VCaP (cell line): ENCODE results near the gene IPO11.

ENCODE experiments used
- H3K27ac ChIP-seq: fragments of 450-650 bp; 2 replicates; pipeline ENCODE4 v1.5.1; 2017
- CTCF ChIP-seq: fragments of 450-650 bp; conservative IDR thresholded peaks from 2 replicates; pipeline ENCODE4 v1.5.1; 2017; ENCODE audit warnings: mild to moderate bottlenecking, moderate library complexity

The IPO11 gene

GRCh38 chr5:62450259-62450658 lies 37.7 kb downstream of the IPO11 start:
- H3K27ac ChIP-seq: no peak overlapping the region
- no peak for TF ChIP-seq CTCF

GRCh38 chr5:62457071-62457470 lies 44.5 kb downstream of the IPO11 start:
- peak overlapping the region; percentile 38; the same call in 1 of the 2 replicates for H3K27ac ChIP-seq
- no peak for TF ChIP-seq CTCF

GRCh38 chr5:62460578-62460983 lies 48.0 kb downstream of the IPO11 start:
- H3K27ac ChIP-seq: no peak overlapping the region
- TF ChIP-seq CTCF: peak; percentile 90

- TF ChIP-seq CTCF: no peak
- H3K27ac ChIP-seq: no peak overlapping the region
These were observed 49.0 kb downstream of the IPO11 start for GRCh38 chr5:62461561-62461960.

- no peak overlapping the region for H3K27ac ChIP-seq
- no peak for TF ChIP-seq CTCF
These were observed 53.7 kb downstream of the IPO11 start for GRCh38 chr5:62465985-62466925.

GRCh38 chr5:62473209-62473608 lies 60.6 kb downstream of the IPO11 start:
- H3K27ac ChIP-seq: no peak overlapping the region
- TF ChIP-seq CTCF: no peak

- no peak for TF ChIP-seq CTCF
- H3K27ac ChIP-seq: no peak overlapping the region
These were observed 62.5 kb downstream of the IPO11 start for GRCh38 chr5:62475072-62475471.
